ENCODE measurements around the gene RAD51B.

DNA sequence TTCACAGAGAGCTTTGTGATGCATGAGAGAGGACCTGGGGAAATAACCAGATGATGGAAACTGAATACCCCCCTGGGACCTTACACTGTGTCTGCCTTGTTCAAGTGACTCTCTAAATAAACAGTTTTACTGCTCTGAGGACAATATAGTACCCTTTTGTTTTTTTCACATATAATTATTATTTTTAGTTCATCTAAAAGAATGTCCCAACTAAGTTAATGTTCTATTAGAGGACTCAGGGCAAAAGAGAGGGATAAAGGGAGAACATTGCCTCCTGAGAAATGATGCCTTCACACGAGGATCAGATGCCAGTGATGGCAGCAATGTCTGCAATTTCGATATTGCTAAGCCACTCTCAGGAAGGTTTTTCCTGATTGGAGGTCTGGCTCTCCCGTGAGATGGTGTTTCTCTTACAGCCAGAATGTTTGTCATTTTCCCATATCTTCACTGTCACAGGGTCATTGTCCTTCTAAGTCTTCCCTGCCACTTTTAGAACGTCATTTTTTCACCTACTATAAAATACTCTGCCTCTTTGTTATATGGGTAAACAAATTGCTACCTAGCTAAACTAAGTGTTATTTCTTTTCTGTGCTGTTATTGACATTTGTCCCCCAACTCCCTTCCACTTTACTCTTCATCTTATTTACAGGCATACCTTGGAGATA, 201.6 kb downstream of the RAD51B start:
- TF ChIP-seq, protein P1, sequence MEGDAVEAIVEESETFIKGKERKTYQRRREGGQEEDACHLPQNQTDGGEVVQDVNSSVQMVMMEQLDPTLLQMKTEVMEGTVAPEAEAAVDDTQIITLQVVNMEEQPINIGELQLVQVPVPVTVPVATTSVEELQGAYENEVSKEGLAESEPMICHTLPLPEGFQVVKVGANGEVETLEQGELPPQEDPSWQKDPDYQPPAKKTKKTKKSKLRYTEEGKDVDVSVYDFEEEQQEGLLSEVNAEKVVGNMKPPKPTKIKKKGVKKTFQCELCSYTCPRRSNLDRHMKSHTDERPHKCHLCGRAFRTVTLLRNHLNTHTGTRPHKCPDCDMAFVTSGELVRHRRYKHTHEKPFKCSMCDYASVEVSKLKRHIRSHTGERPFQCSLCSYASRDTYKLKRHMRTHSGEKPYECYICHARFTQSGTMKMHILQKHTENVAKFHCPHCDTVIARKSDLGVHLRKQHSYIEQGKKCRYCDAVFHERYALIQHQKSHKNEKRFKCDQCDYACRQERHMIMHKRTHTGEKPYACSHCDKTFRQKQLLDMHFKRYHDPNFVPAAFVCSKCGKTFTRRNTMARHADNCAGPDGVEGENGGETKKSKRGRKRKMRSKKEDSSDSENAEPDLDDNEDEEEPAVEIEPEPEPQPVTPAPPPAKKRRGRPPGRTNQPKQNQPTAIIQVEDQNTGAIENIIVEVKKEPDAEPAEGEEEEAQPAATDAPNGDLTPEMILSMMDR (IDR thresholded peaks at IDR 0.05), result no peak
- no peak for TF ChIP-seq POLR2A (IDR thresholded peaks at IDR 0.05)

All from tibial nerve (tissue), 3 donors.